Fibroblast of lung (primary cell): Measurements from ENCODE around the gene NPVF. TPM values are rescaled to one million over a fixed set of nuclear protein-coding genes. Genes with fewer than 3 reads are reported as not detected.

ENCODE experiments used
- DNase-seq, 2 donors: peaks; one replicate each; pipeline versions ENCODE4 v3.0.0 to v3.0.0-alpha.2; 2010; ENCODE audit warnings: low read depth in 2 of 2
- H2AFZ ChIP-seq: 2 replicates; pipeline ENCODE4 v1.5.1; 2012; ENCODE audit warnings: low read length, control low read depth, inconsistent platforms
- H3K27ac ChIP-seq: 2 replicates; pipeline ENCODE4 v1.5.1; 2011; ENCODE audit warnings: low read length, control low read depth; ENCODE audit not compliant: insufficient read depth
- H3K27me3 ChIP-seq: 2 replicates; pipeline ENCODE4 v1.5.1; 2011; ENCODE audit warnings: mild to moderate bottlenecking, low read length; ENCODE audit not compliant: control insufficient read depth, insufficient read depth
- H3K36me3 ChIP-seq: 2 replicates; pipeline ENCODE4 v1.5.1; 2011; ENCODE audit warnings: low read length; ENCODE audit not compliant: control insufficient read depth, insufficient read depth
- H3K4me1 ChIP-seq: 2 replicates; pipeline ENCODE4 v1.5.1; 2011; ENCODE audit warnings: low read length; ENCODE audit not compliant: control insufficient read depth, insufficient read depth; ENCODE audit errors: extremely low read depth
- H3K4me2 ChIP-seq: 2 replicates; pipeline ENCODE4 v1.5.1; 2011; ENCODE audit warnings: low read length, control low read depth; ENCODE audit not compliant: insufficient read depth; ENCODE audit errors: extremely low read depth
- H3K4me3 ChIP-seq, 4 experiments: fragments of 200-600 bp in 1 of 4; sonication (generic) in 1 of 4; replicated peaks in 1 of 4; 2 replicates each; pipeline ENCODE4 v1.5.1; 2011 to 2016; ENCODE audit warnings: low read length in 4 of 4, low read depth in 3 of 4, mild to moderate bottlenecking in 3 of 4, control low read depth in 2 of 4, inconsistent platforms in 1 of 4, mixed read lengths in 1 of 4; ENCODE audit not compliant: insufficient read depth in 1 of 4; ENCODE audit errors: control extremely low read depth in 1 of 4
- H3K79me2 ChIP-seq: 2 replicates; pipeline ENCODE4 v1.5.1; 2012; ENCODE audit warnings: mild to moderate bottlenecking, low read length, inconsistent platforms; ENCODE audit not compliant: control insufficient read depth, insufficient read depth
- H3K9ac ChIP-seq: 2 replicates; pipeline ENCODE4 v1.5.1; 2011; ENCODE audit warnings: mild to moderate bottlenecking, low read length, control low read depth; ENCODE audit not compliant: insufficient read depth
- H3K9me3 ChIP-seq: 2 replicates; pipeline ENCODE4 v1.5.1; 2012; ENCODE audit warnings: low read depth, low read length; ENCODE audit not compliant: control insufficient read depth, insufficient read depth
- H4K20me1 ChIP-seq: 2 replicates; pipeline ENCODE4 v1.5.1; 2011; ENCODE audit warnings: low read length; ENCODE audit not compliant: control insufficient read depth, insufficient read depth; ENCODE audit errors: extremely low read depth
- EZH2 ChIP-seq: IDR thresholded peaks from 2 replicates; pipeline ENCODE4 v1.5.1; 2012; ENCODE audit warnings: low read length, control low read depth, mild to moderate bottlenecking; ENCODE audit errors: missing control alignments
- polyA minus RNA-seq: library from RNA; depleted of rRNA, polyadenylated mRNA; stranded (reverse); fragments of >200 nt; gene quantifications from 2 replicates; pipeline ENCODE4 v1.2.3, GENCODE V29; 2011; ENCODE audit warnings: low replicate concordance
- polyA plus RNA-seq, 2 donors: library from polyadenylated mRNA; depleted of rRNA in 1 of 2; stranded (reverse) in 1 of 2; unstranded in 1 of 2; fragments of >200 nt; gene quantifications; 2 replicates each; pipeline ENCODE4 v1.2.1, GENCODE V29; 2011 to 2012; ENCODE audit warnings: missing spikeins in 1 of 2
- total RNA-seq: library from RNA; depleted of rRNA; stranded (reverse); fragments of >200 nt; gene quantifications from 2 replicates; pipeline ENCODE4 v1.2.1, GENCODE V29; 2014
- TF ChIP-seq, protein P1 (sequence below), 2 donors: IDR thresholded peaks in 1 of 2; conservative IDR thresholded peaks in 1 of 2; 1 replicate in 1 of 2; 2 replicates in 1 of 2; pipeline ENCODE4 v1.5.1; 2011 to 2012; ENCODE audit warnings: low read length in 2 of 2, control low read depth in 1 of 2, inconsistent platforms in 1 of 2, low read depth in 1 of 2, mild to moderate bottlenecking in 1 of 2

NPVF gene, protein sequence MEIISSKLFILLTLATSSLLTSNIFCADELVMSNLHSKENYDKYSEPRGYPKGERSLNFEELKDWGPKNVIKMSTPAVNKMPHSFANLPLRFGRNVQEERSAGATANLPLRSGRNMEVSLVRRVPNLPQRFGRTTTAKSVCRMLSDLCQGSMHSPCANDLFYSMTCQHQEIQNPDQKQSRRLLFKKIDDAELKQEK
- not detected in 2 replicates for total RNA-seq
- polyA plus RNA-seq, result not detected in 2 replicates
- not detected in 2 replicates for polyA plus RNA-seq (2012)
- polyA minus RNA-seq, result not detected in 2 replicates

DNA sequence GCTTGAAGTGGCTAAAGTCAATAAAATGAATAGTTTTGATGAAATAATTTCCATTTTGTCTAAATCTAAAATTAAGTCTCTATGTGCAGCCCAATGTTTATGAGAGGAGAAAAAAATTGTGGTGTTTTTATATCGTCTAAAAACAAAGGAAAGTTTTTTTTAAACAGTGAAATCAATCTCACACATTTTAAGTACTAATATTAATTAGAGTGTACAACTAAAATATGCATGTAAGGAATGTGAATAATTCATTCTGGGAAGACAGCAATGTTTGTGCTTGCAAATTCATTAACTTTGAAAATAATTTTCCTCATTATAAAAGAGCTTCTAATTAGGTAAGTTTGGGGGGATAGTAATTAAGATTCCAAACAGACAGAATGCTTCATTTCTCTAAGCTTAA lies at the start of gene NPVF:
TSS of gene NPVF (minus strand) at position 101 of the 400 bp plus-strand sequence. CDS start at position 54, 47 bp downstream.
- DNase-seq, result no peak
- H2AFZ ChIP-seq, result no peak within 1 kb of the TSS
- H3K36me3 ChIP-seq, result no peaks in the 10 kb centered on the region

DNA sequence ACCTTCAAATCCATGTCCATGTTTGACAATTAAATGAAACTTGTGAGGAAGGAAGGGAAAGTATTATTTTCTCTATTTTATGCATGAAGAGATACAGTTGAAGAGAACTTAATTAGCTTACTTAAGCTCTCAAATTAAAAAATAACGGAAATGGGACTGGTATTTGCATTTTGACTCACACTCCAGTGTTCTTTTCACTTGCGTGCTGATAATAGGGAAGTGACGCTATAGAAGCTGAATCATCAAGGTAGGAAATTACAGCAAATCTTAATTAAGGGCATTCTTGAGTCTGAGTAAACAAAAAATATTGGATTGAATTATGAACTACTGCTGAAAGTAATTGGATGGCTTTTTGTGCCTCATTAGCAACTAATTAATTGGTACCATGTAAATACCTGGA lies 44.0 kb upstream of the NPVF start:
- Histone ChIP-seq H3K9ac (no peak overlapping the region), H3K79me2 (no peaks in the 10 kb centered on the region), H3K4me1 (no peaks in the 10 kb centered on the region), H4K20me1 (no peaks in the 10 kb centered on the region), H3K36me3 (no peaks in the 10 kb centered on the region), H3K4me2 (no peak overlapping the region), H2AFZ (no peak overlapping the region), H3K4me3 (no peak overlapping the region), H3K27me3 (no peaks in the 10 kb centered on the region), H3K9me3 (no peaks in the 10 kb centered on the region), H3K27ac (no peak overlapping the region)
- TF ChIP-seq EZH2, result no peak
- TF ChIP-seq, protein P1, sequence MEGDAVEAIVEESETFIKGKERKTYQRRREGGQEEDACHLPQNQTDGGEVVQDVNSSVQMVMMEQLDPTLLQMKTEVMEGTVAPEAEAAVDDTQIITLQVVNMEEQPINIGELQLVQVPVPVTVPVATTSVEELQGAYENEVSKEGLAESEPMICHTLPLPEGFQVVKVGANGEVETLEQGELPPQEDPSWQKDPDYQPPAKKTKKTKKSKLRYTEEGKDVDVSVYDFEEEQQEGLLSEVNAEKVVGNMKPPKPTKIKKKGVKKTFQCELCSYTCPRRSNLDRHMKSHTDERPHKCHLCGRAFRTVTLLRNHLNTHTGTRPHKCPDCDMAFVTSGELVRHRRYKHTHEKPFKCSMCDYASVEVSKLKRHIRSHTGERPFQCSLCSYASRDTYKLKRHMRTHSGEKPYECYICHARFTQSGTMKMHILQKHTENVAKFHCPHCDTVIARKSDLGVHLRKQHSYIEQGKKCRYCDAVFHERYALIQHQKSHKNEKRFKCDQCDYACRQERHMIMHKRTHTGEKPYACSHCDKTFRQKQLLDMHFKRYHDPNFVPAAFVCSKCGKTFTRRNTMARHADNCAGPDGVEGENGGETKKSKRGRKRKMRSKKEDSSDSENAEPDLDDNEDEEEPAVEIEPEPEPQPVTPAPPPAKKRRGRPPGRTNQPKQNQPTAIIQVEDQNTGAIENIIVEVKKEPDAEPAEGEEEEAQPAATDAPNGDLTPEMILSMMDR (conservative IDR thresholded peaks at IDR 0.05 in 1 of 2, IDR thresholded peaks at IDR 0.05 in 1 of 2; ENCODE audit: low read depth in 1 of 2, low read length in 2 of 2), result no peak
- DNase-seq, result no peak

More for the DNA sequence above, at the start of gene NPVF:
- Histone ChIP-seq H3K27ac (no peak within 1 kb of the TSS), H3K9me3 (no peaks in the 10 kb centered on the region), H3K4me3 (no peak within 1 kb of the TSS), H3K9ac (no peak within 1 kb of the TSS), H3K4me2 (no peak within 1 kb of the TSS), H3K4me1 (no peaks in the 10 kb centered on the region), H3K27me3 (no peaks in the 10 kb centered on the region), H3K79me2 (no peaks in the 10 kb centered on the region), H4K20me1 (no peaks in the 10 kb centered on the region)
- no peak for TF ChIP-seq EZH2
- TF ChIP-seq, protein P1 (conservative IDR thresholded peaks at IDR 0.05 in 1 of 2, IDR thresholded peaks at IDR 0.05 in 1 of 2; ENCODE audit: low read depth in 1 of 2, low read length in 2 of 2), result no peak

DNA sequence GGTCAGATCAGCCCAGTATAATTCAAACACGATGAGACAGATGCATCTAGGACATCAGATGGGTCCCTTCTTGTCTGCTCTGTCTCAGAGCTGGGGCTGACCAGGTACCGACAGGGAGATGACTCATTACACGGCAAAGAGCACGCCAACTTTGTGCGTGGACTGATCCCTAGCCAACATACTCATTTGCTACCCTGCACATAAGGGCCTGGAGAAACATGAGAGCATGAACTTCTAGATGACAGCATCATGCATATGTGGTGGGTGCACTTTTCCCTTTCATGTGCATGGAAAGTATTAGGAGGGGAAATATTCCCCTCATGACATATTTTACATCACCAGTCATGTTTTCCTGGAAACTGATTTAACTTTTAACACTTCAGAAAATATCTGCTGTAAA lies 35.1 kb upstream of the NPVF start:
- Histone ChIP-seq H3K9me3 (no peaks in the 10 kb centered on the region), H3K4me1 (no peaks in the 10 kb centered on the region), H3K4me2 (no peak overlapping the region), H3K27me3 (no peaks in the 10 kb centered on the region), H3K79me2 (no peaks in the 10 kb centered on the region), H2AFZ (no peak overlapping the region), H3K9ac (no peak overlapping the region), H4K20me1 (no peaks in the 10 kb centered on the region), H3K4me3 (no peak overlapping the region), H3K27ac (no peak overlapping the region), H3K36me3 (no peaks in the 10 kb centered on the region)
- no peak for TF ChIP-seq EZH2
- TF ChIP-seq, protein P1 (conservative IDR thresholded peaks at IDR 0.05 in 1 of 2, IDR thresholded peaks at IDR 0.05 in 1 of 2; ENCODE audit: low read depth in 1 of 2, low read length in 2 of 2), result no peak
- peak in 1 of 2 donors; percentile 25 for DNase-seq
